ENCODE measurements around the gene MRPL34.
A peak's percentile ranks its signal among the peaks of the same experiment; 100 is the strongest.

Gene MRPL34

DNA sequence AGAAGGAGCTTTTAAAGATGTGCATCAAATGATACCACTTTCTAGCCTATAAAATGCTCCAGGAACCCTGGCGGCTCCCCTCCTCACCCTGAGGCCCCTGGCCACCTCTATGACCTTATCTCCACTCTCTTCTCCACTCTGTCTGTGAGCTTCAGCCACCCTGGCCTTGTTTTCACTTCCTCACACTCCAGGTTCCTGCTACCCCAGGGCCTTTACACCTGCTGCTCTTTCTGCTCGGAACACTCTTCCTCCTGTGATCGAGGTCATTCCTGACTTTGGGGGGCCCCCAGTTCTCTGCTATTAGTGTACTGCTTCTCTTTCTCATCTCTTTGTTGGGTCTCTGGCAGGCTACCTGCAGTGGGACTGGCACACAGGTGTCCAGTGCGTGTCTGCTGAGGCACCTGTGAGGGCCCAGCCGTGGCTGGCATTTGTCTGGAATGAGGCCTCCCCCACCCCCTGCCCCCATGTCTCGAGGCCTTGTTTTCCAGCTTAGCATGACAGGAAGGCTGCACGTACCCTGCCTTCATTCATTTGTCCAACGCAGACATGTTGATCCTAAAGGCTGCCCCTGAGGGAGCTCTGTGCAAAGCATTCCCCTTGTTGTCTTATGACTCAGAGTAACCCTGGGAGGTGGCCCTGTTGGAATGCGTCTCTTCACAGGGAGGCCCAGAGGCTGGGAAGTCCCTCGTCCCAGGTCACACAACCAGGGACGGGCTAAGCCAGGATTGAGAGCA lies 6.0 kb downstream of the MRPL34 start:
- no peak overlapping the region for H3K4me3 ChIP-seq (ENCODE audit: low read length)
- TF ChIP-seq, protein P1, sequence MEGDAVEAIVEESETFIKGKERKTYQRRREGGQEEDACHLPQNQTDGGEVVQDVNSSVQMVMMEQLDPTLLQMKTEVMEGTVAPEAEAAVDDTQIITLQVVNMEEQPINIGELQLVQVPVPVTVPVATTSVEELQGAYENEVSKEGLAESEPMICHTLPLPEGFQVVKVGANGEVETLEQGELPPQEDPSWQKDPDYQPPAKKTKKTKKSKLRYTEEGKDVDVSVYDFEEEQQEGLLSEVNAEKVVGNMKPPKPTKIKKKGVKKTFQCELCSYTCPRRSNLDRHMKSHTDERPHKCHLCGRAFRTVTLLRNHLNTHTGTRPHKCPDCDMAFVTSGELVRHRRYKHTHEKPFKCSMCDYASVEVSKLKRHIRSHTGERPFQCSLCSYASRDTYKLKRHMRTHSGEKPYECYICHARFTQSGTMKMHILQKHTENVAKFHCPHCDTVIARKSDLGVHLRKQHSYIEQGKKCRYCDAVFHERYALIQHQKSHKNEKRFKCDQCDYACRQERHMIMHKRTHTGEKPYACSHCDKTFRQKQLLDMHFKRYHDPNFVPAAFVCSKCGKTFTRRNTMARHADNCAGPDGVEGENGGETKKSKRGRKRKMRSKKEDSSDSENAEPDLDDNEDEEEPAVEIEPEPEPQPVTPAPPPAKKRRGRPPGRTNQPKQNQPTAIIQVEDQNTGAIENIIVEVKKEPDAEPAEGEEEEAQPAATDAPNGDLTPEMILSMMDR (conservative IDR thresholded peaks at IDR 0.05; ENCODE audit: low read length): no peak
- DNase-seq (ENCODE audit: low read depth): peak; percentile 57

DNA sequence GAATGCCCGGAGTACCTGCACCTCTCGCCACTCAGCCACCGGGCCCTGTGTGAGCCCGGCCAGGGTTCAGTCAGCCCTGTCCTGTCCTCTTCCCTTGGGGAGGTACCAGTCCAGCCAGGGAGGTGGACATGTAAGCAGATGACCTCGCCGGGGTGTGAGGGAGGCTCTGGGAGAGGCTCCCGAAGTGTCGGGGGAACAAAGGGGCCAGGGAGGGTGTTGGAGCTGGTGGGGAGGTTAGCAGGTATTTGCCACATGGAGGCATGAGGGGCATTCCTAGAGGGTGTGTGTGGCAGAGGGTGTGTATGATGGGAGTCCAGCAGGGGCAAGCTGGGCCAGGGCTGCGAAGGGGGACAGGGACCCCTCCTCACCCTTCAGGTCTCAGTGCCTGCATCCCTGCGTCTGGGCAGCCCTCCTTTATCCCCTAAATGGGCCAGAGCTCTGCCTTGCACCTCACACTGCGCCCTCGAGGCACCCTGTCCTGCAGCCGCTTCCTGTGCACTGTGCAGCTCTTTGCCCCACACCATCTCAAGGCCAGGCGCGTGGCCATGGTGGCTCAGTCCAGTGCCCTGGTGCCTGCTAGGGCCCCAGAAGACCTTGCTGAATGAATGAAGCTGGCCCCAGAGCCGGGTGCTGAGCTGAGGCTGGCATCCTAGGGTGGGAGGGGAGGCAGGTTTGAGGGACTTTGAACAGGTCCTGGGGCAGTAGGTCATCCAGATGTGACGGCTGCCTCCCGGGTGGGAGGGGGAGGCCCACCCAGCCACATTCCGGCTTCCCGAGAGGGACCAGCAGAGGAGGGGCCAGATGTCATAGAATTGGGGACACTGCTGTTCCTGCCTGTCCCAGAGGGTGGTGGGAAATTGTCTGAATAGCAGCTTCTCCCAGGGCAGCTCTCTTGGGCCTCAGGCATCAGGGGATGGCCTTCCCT lies 6.8 kb downstream of the MRPL34 start:
- H3K4me3 ChIP-seq (ENCODE audit: low read length): no peak overlapping the region
- DNase-seq (ENCODE audit: low read depth): no peak
- TF ChIP-seq, protein P1 (conservative IDR thresholded peaks at IDR 0.05; ENCODE audit: low read length): no peak

- H3K4me3 ChIP-seq (ENCODE audit: low read length): no peak overlapping the region
- TF ChIP-seq, protein P1 (conservative IDR thresholded peaks at IDR 0.05; ENCODE audit: low read length): no peak
- DNase-seq (ENCODE audit: low read depth): no peak
Observed at GRCh38 chr19:17314007-17314593, 8.4 kb downstream of the MRPL34 start.

- no peak overlapping the region for H3K4me3 ChIP-seq (ENCODE audit: low read length)
- DNase-seq (ENCODE audit: low read depth): no peak
- TF ChIP-seq, protein P1 (conservative IDR thresholded peaks at IDR 0.05; ENCODE audit: low read length): no peak
Observed at GRCh38 chr19:17318966-17319365, 13.3 kb downstream of the MRPL34 start.

GRCh38 chr19:17319473-17320238 lies 14.0 kb downstream of the MRPL34 start:
- no peak for DNase-seq (ENCODE audit: low read depth)
- no peak overlapping the region for H3K4me3 ChIP-seq (ENCODE audit: low read length)
- TF ChIP-seq, protein P1 (conservative IDR thresholded peaks at IDR 0.05; ENCODE audit: low read length): no peak

- H3K4me3 ChIP-seq (ENCODE audit: low read length): no peak overlapping the region
- no peak for DNase-seq (ENCODE audit: low read depth)
- TF ChIP-seq, protein P1 (conservative IDR thresholded peaks at IDR 0.05; ENCODE audit: low read length): no peak
Observed at GRCh38 chr19:17320435-17320834, 14.8 kb downstream of the MRPL34 start.
